ENCODE data around the gene TMEM181. TPM values are rescaled to one million over a fixed set of nuclear protein-coding genes. Genes with fewer than 3 reads are reported as not detected.
A peak's percentile ranks its signal among the peaks of the same experiment; 100 is the strongest.

TMEM181 gene
- total RNA-seq, 1 experiment from 2014 or later = 15.4 TPM

DNA sequence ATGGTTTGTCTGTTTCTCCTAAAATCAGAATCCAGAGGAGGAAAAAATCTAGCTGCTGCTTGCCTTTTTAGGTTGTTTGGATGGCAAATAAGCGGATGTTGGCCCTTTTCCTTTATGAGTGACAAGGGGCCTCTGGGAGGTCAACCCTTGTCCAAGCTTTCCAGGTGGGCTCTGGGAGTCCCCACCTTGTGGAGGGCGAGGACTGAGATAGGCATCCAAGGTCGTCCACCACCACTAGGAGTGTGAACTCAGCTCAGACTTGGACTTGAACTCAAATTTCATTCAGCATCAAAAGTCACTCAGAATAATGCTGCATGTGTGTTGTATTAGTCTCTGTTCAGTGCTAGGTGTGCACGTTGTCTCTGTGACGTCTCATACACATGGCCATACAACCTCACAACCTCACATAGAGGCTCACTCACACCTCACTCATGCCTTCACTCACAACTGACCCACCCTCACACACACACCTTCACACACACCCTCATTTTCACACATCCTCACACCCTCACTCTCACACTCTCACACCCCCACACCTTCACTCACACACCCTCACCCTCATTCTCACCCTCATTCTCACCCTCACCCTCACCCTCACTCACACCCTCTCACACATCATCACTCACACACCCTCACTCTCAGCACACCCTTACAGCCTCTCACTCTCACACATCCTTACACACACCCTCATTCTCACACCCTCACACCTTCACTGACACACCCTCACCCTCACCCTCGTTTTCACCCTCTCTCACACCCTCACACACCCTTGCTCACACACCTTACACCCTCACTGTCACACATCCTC, 66.7 kb downstream of the TMEM181 start:
- Histone ChIP-seq H3K36me3 (ENCODE audit: insufficient read depth, low read length) (peaks cover 12% of the 10 kb centered on the region; the same call in 1 of the 2 replicates), H3K79me2 (ENCODE audit: low read length) (no peaks in the 10 kb centered on the region), H2AFZ (ENCODE audit: low read length) (no peak overlapping the region), H3K27me3 (ENCODE audit: low read length) (no peaks in the 10 kb centered on the region), H4K20me1 (ENCODE audit: insufficient read depth, low read depth, low read length) (no peaks in the 10 kb centered on the region), H3K9me3 (ENCODE audit: low read length) (no peaks in the 10 kb centered on the region), H3K27ac (ENCODE audit: low read length) (no peak overlapping the region), H3K4me3 (ENCODE audit: low read length) (no peak overlapping the region), H3K4me1 (ENCODE audit: low read length) (peaks cover 6% of the 10 kb centered on the region), H3K9me2 (replicated peaks; ENCODE audit: insufficient read depth, low read length) (no peaks in the 10 kb centered on the region), H3K4me2 (ENCODE audit: low read depth, low read length, poor library complexity, severe bottlenecking) (no peak overlapping the region), H3K9ac (ENCODE audit: low read length) (no peak overlapping the region)
- DNase-seq = no peak

DNA sequence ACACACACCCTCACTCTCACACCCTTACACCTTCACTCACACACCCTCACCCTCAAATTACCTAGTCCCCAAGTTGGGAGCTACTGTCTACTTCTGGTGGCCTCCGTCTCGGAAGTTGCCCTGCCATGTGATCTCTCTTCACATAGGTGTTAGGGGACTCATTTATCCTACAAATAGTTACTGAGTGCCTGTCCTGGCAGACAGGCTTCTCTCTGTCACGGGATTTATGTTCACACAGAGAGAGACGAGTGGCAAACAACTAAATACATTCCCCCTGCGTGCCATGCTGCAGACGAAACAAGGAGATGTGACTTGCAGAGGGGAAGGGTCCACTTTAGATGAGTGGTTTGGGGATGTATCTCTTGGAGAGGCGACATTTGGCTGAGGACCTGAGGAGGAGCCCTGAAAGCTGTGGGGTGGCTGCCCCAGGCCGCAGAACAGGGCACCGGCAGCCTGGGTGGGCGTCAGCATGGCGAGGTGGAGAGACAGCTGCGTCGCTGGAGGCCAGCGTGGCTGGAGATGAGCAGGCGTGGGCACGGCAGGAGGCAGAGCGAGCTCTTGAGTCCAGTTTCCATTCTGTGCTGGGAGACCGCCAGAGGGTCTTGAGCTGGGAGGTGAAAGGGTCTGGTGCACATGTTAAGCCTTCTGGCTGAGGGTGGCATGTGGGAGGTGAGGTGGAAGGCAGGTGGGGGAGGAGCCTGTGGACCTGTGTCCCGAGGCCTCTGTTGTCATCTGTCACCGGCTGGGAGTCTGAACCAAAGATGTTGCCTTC, 67.5 kb downstream of the TMEM181 start:
- Histone ChIP-seq H3K9me2 (replicated peaks; ENCODE audit: insufficient read depth, low read length) (no peaks in the 10 kb centered on the region), H4K20me1 (ENCODE audit: insufficient read depth, low read depth, low read length) (no peaks in the 10 kb centered on the region), H3K4me2 (ENCODE audit: low read depth, low read length, poor library complexity, severe bottlenecking) (no peak overlapping the region), H3K27me3 (ENCODE audit: low read length) (no peaks in the 10 kb centered on the region), H2AFZ (ENCODE audit: low read length) (no peak overlapping the region), H3K4me3 (ENCODE audit: low read length) (no peak overlapping the region), H3K36me3 (ENCODE audit: insufficient read depth, low read length) (peaks cover 12% of the 10 kb centered on the region; the same call in 1 of the 2 replicates), H3K9ac (ENCODE audit: low read length) (no peak overlapping the region), H3K9me3 (ENCODE audit: low read length) (no peaks in the 10 kb centered on the region), H3K4me1 (ENCODE audit: low read length) (peaks cover 6% of the 10 kb centered on the region), H3K27ac (ENCODE audit: low read length) (no peak overlapping the region), H3K79me2 (ENCODE audit: low read length) (no peaks in the 10 kb centered on the region)
- DNase-seq = no peak

DNA sequence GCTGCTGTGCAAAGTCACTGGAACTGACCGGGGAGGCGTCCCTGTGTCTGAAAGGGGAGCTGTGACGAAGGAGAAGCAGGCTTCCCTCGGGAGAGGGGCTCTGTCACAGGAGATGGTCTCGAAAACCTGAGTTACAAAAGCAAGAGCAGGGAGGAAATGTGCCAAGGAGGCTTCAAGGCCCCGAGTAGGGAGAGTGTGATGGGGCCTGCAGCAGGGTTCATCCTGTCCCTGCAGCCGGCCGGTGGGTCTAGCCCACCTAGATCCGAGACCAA, 68.0 kb downstream of the TMEM181 start:
- no peak for DNase-seq
- H3K9me3 ChIP-seq (ENCODE audit: low read length) = no peaks in the 10 kb centered on the region
- no peak overlapping the region for H3K9ac ChIP-seq (ENCODE audit: low read length)
- no peaks in the 10 kb centered on the region for H3K79me2 ChIP-seq (ENCODE audit: low read length)
- no peaks in the 10 kb centered on the region for H3K27me3 ChIP-seq (ENCODE audit: low read length)
- no peak overlapping the region for H3K4me2 ChIP-seq (ENCODE audit: low read depth, low read length, poor library complexity, severe bottlenecking)
- H4K20me1 ChIP-seq (ENCODE audit: insufficient read depth, low read depth, low read length) = no peaks in the 10 kb centered on the region
- no peak overlapping the region for H3K27ac ChIP-seq (ENCODE audit: low read length)
- no peak overlapping the region for H3K4me3 ChIP-seq (ENCODE audit: low read length)
- peaks cover 6% of the 10 kb centered on the region for H3K4me1 ChIP-seq (ENCODE audit: low read length)
- peaks cover 12% of the 10 kb centered on the region; the same call in 1 of the 2 replicates for H3K36me3 ChIP-seq (ENCODE audit: insufficient read depth, low read length)
- H3K9me2 ChIP-seq (replicated peaks; ENCODE audit: insufficient read depth, low read length) = no peaks in the 10 kb centered on the region
- no peak overlapping the region for H2AFZ ChIP-seq (ENCODE audit: low read length)

DNA sequence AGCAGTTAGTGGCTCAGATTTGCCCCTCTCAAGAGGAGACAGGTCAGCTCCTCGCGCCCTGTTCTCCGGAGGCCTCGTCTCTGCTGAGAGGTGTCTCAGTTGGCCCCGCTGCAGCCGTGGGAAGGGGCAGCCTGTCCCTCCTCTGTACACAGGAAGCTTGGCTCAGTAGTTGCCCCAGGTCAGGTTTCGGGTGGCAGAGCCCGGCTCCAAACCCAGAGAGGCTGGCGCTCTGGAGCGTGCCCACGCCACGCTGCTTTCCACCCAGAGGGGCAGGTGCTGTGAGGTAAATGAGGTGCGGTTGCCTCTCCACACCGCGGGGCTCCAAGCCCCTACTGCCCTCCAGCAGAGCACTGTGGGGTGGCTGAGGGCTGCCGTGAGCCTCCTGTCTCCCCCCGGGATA, 68.7 kb downstream of the TMEM181 start:
- Histone ChIP-seq H3K4me1 (ENCODE audit: low read length) (peaks cover 6% of the 10 kb centered on the region), H3K4me2 (ENCODE audit: low read depth, low read length, poor library complexity, severe bottlenecking) (no peak overlapping the region), H3K79me2 (ENCODE audit: low read length) (no peaks in the 10 kb centered on the region), H3K9ac (ENCODE audit: low read length) (no peak overlapping the region), H2AFZ (ENCODE audit: low read length) (no peak overlapping the region), H3K9me2 (replicated peaks; ENCODE audit: insufficient read depth, low read length) (no peaks in the 10 kb centered on the region), H3K9me3 (ENCODE audit: low read length) (no peaks in the 10 kb centered on the region), H3K36me3 (ENCODE audit: insufficient read depth, low read length) (peaks cover 12% of the 10 kb centered on the region; the same call in 1 of the 2 replicates), H3K4me3 (ENCODE audit: low read length) (no peak overlapping the region), H3K27ac (ENCODE audit: low read length) (no peak overlapping the region), H3K27me3 (ENCODE audit: low read length) (no peaks in the 10 kb centered on the region), H4K20me1 (ENCODE audit: insufficient read depth, low read depth, low read length) (no peaks in the 10 kb centered on the region)
- DNase-seq = no peak

DNA sequence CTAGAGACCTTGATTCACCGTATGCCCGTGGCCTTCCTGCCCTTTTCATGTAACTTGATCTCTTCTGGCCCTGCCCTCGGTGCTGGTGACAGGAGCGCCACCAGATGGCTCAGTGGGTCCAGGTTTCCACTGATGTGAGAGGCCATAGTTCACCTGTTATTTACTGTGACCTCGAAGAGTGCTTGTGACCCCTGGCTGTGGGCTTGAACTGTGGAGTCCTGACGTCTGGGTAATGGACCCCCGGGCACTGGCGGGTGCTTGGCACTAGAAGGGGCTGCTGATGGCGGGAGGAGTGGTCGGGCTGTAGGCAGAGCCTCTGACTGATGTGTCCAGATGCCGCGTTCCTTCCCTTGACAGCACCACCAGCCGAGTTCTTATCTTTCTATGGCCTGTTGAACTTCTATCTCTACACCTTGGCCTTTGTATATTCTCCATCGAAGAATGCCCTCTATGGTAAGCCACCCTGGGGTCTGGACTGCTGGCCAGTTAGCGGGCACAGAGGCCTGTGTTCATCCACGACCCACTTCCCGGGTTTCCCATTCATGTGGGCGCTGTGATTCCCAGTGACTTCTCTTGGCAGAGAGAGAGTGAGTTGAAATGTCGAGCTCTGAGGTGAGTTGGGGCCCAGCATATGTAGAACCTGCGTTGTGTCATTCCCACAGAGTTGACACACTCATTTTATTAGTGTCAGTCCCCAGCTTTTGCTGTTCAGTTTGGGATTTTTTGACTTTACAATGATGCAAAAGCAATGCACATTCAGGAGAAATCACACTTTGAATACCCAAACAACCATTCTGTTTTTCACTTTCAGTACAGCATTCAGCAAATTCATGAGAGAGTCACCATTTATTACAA, 69.7 kb downstream of the TMEM181 start:
- Histone ChIP-seq H2AFZ (ENCODE audit: low read length) (no peak overlapping the region), H3K27me3 (ENCODE audit: low read length) (no peaks in the 10 kb centered on the region), H4K20me1 (ENCODE audit: insufficient read depth, low read depth, low read length) (no peaks in the 10 kb centered on the region), H3K9me3 (ENCODE audit: low read length) (no peaks in the 10 kb centered on the region), H3K9me2 (replicated peaks; ENCODE audit: insufficient read depth, low read length) (no peaks in the 10 kb centered on the region), H3K4me1 (ENCODE audit: low read length) (peaks cover 6% of the 10 kb centered on the region), H3K9ac (ENCODE audit: low read length) (no peak overlapping the region), H3K79me2 (ENCODE audit: low read length) (no peaks in the 10 kb centered on the region), H3K36me3 (ENCODE audit: insufficient read depth, low read length) (peaks cover 17% of the 10 kb centered on the region; the same call in 1 of the 2 replicates), H3K27ac (ENCODE audit: low read length) (no peak overlapping the region), H3K4me3 (ENCODE audit: low read length) (no peak overlapping the region), H3K4me2 (ENCODE audit: low read depth, low read length, poor library complexity, severe bottlenecking) (no peak overlapping the region)
- peak; percentile 72 for DNase-seq

DNA sequence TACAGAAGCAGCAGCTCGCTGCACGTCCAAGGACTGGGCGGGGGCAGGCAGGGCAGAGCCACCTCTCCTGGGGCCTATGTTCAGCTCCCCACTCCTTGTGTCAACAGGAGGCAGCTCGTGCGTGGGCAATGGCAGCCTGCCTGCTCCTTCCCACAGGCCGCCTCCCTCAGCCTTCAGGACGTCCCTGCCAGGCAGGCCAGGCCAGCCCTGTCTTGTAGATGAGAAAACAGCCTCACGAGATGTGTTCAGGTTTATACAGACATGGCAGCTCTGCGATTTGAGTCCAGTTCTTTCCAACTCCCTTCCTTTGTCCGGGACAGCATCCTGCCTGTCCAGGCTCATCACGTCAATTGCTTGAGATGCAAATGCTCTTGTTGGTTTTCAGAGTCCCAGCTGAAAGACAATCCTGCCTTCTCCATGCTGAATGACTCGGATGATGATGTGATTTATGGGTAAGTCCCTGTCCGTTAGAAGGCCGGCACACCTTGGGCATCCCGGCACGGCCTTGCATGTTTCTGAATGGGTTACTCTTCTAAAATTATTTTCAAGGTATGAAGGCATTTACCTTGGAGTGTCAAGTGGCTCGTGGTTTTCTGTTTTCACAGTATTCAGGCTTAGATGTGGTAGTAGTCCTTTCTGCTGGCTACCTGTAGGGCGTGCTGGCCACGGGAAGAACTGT, 71.2 kb downstream of the TMEM181 start:
- Histone ChIP-seq H3K27ac (ENCODE audit: low read length) (no peak overlapping the region), H3K9me3 (ENCODE audit: low read length) (no peaks in the 10 kb centered on the region), H3K4me3 (ENCODE audit: low read length) (no peak overlapping the region), H3K9me2 (replicated peaks; ENCODE audit: insufficient read depth, low read length) (no peaks in the 10 kb centered on the region), H3K4me2 (ENCODE audit: low read depth, low read length, poor library complexity, severe bottlenecking) (no peak overlapping the region), H2AFZ (ENCODE audit: low read length) (no peak overlapping the region), H3K9ac (ENCODE audit: low read length) (no peak overlapping the region), H4K20me1 (ENCODE audit: insufficient read depth, low read depth, low read length) (no peaks in the 10 kb centered on the region), H3K27me3 (ENCODE audit: low read length) (no peaks in the 10 kb centered on the region), H3K79me2 (ENCODE audit: low read length) (no peaks in the 10 kb centered on the region), H3K36me3 (ENCODE audit: insufficient read depth, low read length) (peaks cover 19% of the 10 kb centered on the region; the same call in 1 of the 2 replicates), H3K4me1 (ENCODE audit: low read length) (peaks cover 6% of the 10 kb centered on the region)
- DNase-seq = no peak

DNA sequence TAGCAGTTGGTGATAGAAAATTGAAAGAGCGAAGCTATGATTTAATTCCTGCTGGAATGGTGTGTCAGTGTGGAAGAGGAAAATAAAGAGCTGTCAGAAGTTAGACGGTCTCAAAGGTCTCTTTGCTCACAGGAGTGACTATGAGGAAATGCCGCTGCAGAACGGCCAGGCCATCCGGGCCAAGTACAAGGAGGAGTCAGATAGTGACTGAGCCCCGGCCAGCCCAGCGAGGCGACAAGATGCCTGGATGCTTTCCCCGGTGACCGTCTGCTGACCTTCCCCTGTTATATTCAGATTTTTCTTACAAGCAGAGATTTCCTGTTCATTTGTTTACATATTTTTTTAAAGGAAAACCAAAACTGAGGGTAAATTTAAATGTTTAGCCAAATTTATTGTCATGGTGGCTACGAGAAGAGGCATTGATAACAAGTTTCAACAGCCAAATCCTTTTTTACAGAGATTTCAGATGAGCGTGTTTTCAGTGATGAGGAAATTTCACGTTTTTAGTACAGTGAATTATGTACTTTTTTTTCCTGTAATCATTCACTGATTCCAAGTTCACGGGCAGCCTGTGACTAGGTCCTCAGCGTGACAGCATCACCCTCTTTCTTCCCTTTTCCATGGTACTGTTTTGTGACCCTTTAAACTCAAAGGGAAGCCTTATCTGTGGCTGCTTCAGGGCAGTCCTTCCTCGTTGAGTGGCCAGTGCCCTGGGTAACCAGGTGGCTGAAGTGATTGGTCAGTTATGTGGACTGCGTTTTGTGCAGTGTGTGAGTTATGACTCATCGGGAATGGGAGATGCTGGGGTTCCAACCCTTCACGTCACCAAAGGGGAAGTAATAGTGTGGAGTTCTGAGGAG, 72.0 kb downstream of the TMEM181 start:
- Histone ChIP-seq H3K4me2 (ENCODE audit: low read depth, low read length, poor library complexity, severe bottlenecking) (no peak overlapping the region), H3K79me2 (ENCODE audit: low read length) (peaks cover 4% of the 10 kb centered on the region; the same call in 1 of the 2 replicates), H3K27ac (ENCODE audit: low read length) (no peak overlapping the region), H3K4me1 (ENCODE audit: low read length) (peaks cover 6% of the 10 kb centered on the region), H3K27me3 (ENCODE audit: low read length) (no peaks in the 10 kb centered on the region), H3K9me3 (ENCODE audit: low read length) (no peaks in the 10 kb centered on the region), H3K9ac (ENCODE audit: low read length) (no peak overlapping the region), H3K9me2 (replicated peaks; ENCODE audit: insufficient read depth, low read length) (no peaks in the 10 kb centered on the region), H4K20me1 (ENCODE audit: insufficient read depth, low read depth, low read length) (no peaks in the 10 kb centered on the region), H2AFZ (ENCODE audit: low read length) (no peak overlapping the region), H3K36me3 (ENCODE audit: insufficient read depth, low read length) (peaks cover 25% of the 10 kb centered on the region), H3K4me3 (ENCODE audit: low read length) (no peak overlapping the region)
- no peak for DNase-seq

All from Karpas-422 (cell line).